Right lobe of liver (tissue), 4 donors: Measurements from ENCODE around the gene NFYC.

Experiments used
- CTCF ChIP-seq, 4 donors: fragments of 200-600 bp in 3 of 4; fragments of 450-650 bp in 1 of 4; IDR thresholded peaks; one replicate each; pipeline versions ENCODE4 v1.5.1 to v1.8.0; 2016 to 2022; ENCODE audit warnings: antibody characterized with exemption in 4 of 4, mild to moderate bottlenecking in 2 of 4
- POLR2A ChIP-seq: fragments of 450-650 bp; IDR thresholded peaks from one replicate; pipeline ENCODE4 v1.6.1; 2017; ENCODE audit warnings: antibody characterized with exemption, mild to moderate bottlenecking
- donor health status: DM: no; HTN: no; CAD: no.
- donor health status: DM: no; HTN: no; CAD: no.
- donor health status: DM: no; HTN: yes; CAD: no.

- TF ChIP-seq CTCF (IDR thresholded peaks at IDR 0.05) (no peak), POLR2A (no peak)
Measured at GRCh38 chr1:40760984-40761383, 69.5 kb downstream of the NFYC start.
